Ishikawa (cell line): ENCODE measurements around the gene ACACB.

Source experiments
- CEBPB ChIP-seq: IDR thresholded peaks from 2 replicates; pipeline ENCODE4 v1.6.1; 2012
- CREB1 ChIP-seq: IDR thresholded peaks from 2 replicates; pipeline ENCODE4 v1.6.1; 2012; ENCODE audit warnings: low read depth
- FOXM1 ChIP-seq: IDR thresholded peaks from 2 replicates; pipeline ENCODE4 v1.6.1; 2012; ENCODE audit warnings: low read depth, borderline replicate concordance
- NFIC ChIP-seq: IDR thresholded peaks from 2 replicates; pipeline ENCODE4 v1.6.1; 2012
- RAD21 ChIP-seq: IDR thresholded peaks from 2 replicates; pipeline ENCODE4 v1.6.1; 2012; ENCODE audit warnings: low read depth
- TAF1 ChIP-seq: IDR thresholded peaks from 2 replicates; pipeline ENCODE4 v1.6.1; 2012; ENCODE audit warnings: low read depth, mild to moderate bottlenecking
- YY1 ChIP-seq: IDR thresholded peaks from 2 replicates; pipeline ENCODE4 v1.6.1; 2012; ENCODE audit warnings: low read depth
- TF ChIP-seq, protein P1 (sequence below): IDR thresholded peaks from 2 replicates; pipeline ENCODE4 v1.6.1; 2012
- TF ChIP-seq, protein P2 (sequence below): IDR thresholded peaks from 2 replicates; pipeline ENCODE4 v1.6.1; 2012

DNA sequence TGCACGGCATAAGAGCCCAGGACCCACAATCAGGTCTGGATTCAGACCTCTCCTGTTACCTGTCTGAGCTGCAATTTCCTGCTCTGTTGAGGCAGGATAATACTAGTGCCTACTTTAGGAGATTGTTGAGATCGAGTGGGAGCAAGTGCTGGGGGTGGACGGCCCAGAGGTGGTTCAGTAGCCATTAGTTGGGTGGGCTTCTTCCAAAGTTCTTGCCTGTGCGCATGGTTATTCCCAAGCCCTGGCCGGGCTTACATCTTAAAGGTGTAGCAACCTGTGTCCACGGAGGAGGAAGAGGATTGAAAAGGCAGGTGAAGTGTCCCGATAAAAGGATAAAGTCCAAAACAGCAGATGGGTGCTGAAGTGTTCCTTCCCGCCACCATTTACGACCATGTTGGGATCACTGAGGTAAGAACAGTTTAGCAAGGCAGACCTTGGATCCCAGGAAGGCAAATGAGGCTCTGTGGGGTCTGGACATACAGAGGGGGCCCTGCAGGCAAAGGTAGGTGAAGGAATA is 33.8 kb downstream of the ACACB start:
- TF ChIP-seq NFIC (no peak), CREB1 (no peak), CEBPB (no peak), FOXM1 (no peak), YY1 (no peak), TAF1 (no peak), RAD21 (no peak)
- TF ChIP-seq, protein P1, sequence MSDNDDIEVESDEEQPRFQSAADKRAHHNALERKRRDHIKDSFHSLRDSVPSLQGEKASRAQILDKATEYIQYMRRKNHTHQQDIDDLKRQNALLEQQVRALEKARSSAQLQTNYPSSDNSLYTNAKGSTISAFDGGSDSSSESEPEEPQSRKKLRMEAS, result no peak
- TF ChIP-seq, protein P2, sequence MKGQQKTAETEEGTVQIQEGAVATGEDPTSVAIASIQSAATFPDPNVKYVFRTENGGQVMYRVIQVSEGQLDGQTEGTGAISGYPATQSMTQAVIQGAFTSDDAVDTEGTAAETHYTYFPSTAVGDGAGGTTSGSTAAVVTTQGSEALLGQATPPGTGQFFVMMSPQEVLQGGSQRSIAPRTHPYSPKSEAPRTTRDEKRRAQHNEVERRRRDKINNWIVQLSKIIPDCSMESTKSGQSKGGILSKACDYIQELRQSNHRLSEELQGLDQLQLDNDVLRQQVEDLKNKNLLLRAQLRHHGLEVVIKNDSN, result no peak
